HG03159 (cell line): ENCODE data around the gene MYL10.

Experiments used
- ATAC-seq: cut with Tn5 transposase; IDR thresholded peaks from one replicate; pipeline ENCODE4 v1.9.1; 2021; ENCODE audit warnings: mild to moderate bottlenecking, moderate library complexity; ENCODE audit not compliant: unreplicated experiment

Gene MYL10

DNA sequence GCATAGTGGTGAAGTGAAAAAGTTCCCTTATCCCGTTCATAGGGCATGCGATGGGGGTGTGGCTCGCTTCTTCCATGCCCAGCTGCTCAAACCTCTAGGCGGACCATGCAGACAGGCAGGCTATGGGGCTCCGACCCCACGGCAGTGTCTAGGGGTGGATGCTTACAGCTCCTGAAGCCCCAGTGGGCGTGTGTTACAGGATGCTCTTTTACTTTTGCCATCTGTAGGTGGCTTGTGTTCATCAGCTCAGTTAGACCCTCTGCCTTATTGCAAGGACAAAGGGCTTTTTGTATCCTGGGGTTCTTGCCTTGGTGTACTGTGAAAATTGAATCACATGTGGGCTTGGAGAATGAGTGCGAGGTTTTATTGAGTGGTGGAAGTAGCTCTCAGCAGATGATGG, at the start of gene MYL10:
TSS of gene MYL10 (minus strand) at position 126 of the 400 bp plus-strand sequence. CDS start 178 bp downstream, outside the sequence.
- ATAC-seq = no peak

DNA sequence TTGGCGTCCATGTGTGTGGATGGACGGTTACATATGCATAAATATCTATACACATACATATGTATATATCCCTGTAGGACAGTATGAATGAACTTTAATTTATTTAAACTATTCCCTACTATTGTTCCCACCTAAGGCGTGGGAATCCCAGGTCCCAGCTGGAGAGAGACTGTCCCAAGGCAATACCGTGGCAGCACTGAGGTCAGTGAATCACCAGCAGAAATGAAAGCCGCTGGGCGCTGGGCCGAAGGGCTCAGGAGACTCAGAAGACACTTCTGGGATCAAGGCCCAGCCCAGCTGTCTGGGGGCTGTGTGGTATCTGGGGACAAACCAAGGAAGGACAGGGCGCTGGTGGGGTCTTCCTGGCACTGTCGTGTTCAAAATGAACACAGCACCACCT, 49.6 kb upstream of the MYL10 start:
- ATAC-seq = no peak

DNA sequence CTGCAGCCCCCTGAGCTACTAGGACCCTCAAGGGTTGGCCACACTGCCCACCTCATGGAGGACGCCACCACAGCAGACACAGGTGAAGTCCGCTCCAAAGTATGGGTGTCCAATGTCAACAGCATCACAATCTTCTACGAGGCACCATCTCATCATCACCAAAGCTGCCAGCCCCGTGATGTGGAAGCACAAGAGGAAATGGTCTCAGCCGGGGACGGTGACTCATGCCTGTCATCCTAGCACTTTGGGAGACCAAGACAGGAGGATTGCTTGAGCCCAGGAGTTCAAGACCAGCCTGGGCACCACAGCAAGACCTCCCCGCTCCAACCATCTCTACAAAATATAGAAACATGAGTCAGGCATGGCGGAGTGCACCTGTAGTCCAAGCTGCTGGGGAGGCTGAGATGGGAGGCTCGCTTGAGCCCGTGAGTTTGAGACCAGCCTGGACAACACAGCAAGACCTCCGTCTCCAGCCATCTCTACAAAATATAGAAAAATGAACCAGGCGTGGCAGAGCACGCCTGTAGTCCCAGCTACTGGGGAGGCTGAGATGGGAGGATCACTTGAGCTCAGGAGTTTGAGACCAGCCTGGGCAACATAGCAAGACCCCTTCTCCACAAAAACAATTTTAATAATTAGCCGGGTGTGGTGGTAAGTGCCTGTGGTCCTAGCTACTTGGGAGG, 48.8 kb upstream of the MYL10 start:
- ATAC-seq = no peak

DNA sequence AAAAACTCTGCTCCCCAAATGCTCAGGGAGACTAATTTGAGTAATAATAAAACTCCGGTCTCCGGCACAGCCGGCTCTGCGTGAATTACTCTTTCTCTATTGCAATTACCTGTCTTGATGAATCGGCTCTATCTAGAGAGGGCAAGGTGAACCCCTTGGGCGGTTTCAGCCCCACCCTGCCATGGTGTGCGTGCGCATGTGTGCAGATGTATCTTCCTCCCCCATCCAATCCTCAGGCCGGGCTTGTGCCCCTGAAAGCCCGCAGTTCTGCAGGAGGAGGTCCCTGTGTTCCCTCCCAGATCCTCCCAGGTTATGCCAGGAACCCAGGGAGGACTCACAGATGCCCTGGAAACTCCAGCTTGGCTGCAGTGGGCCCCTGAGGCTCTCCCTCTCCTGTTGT, 48.3 kb upstream of the MYL10 start:
- ATAC-seq = no peak

DNA sequence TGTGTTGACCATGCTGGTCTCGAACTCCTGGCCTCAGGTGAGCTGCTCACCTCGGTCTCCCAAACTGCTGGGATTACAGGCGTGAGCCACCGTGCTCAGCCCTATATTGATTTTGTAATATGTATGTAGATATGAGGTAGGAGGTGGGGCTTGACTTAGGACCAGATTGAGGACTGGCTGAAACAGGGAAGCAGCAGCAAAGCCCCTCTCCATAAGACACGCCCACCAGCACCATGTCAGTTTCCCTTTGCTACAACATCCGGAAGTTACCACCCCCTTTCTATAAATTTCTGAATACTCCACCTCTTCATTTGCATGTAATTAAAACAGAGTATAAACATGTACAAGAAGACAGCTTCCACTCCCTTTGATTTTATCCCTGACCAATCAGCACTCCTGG, 47.9 kb upstream of the MYL10 start:
- ATAC-seq = no peak

DNA sequence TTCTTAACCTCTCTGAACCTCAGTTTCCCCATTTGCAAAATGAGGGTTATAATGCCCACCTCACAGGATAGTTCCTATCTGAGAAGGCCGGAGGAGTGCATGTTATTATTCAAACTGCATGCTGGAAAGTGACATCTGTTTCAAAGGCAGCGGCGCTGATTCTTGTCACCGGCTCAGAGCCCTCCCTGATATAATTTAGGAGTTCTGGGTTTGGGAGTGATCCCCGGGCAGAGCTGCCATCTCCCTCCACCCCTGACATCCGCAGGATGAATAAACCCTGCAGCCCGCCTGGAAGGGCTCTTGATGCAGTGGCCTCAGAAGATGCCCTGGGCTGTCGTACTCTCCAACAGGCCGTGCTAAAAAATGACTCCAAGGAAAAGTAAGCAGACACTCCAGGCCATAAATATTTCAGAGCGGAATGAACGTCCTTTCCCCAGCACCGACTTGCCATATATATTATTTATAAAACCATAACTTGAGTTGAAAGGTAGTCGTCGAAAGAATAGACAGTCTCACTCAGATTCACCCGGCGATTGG, 47.0 kb upstream of the MYL10 start:
- no peak for ATAC-seq

DNA sequence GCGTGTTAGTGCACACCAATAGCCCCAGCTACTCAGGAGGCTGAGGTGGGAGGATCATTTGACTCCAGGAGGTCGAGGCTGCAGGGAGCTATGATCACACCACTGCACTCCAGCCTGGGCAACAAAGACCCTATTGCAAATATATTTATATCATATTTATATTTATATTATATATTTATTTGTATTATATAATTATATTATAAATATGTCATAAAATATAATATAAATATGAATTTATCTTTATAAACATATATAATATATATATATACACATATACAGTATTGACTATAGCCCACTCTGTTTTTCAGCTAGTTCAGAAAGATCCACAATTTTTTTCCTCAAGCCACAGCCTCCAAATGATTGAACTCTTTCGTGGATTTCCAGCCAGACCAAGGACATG, 45.3 kb upstream of the MYL10 start:
- ATAC-seq = no peak

DNA sequence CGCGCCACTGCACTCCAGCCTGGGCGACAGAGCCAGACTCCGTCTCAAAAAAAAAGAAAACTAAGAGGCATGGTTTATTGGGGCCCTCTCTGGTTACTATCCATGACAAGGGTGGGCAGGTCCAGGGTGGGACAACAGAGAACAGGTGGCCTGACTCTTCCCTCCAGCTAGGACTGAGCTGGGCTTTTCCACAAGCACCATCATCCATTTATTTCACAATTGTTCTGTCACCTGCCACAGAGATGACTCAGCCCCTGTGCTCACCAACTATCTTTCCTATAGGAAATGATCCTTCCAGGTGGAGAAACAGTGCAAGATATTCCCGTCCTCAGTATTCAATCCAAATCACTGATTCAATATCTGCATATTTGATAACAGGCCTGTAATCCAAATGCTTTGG, 44.9 kb upstream of the MYL10 start:
- no peak for ATAC-seq

DNA sequence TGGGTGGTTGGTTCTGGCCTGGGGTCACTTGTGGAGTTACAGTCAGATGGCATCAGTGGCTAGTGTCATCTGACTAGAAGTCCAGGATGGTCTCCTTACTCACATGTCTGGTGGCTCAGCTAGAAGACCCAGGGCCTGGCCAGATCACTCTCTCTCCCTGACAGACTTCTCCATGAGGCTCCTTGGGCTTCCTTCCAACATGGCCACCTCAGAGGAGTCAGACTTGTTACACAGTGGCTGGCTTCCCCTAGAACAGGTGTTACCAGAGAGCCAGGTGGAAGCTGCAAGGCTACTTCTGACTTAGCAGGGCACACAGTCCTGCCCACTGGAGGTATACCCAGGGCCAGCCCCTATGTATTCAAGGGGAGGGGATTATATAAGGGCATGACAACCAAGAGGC, 44.2 kb upstream of the MYL10 start:
- no peak for ATAC-seq

DNA sequence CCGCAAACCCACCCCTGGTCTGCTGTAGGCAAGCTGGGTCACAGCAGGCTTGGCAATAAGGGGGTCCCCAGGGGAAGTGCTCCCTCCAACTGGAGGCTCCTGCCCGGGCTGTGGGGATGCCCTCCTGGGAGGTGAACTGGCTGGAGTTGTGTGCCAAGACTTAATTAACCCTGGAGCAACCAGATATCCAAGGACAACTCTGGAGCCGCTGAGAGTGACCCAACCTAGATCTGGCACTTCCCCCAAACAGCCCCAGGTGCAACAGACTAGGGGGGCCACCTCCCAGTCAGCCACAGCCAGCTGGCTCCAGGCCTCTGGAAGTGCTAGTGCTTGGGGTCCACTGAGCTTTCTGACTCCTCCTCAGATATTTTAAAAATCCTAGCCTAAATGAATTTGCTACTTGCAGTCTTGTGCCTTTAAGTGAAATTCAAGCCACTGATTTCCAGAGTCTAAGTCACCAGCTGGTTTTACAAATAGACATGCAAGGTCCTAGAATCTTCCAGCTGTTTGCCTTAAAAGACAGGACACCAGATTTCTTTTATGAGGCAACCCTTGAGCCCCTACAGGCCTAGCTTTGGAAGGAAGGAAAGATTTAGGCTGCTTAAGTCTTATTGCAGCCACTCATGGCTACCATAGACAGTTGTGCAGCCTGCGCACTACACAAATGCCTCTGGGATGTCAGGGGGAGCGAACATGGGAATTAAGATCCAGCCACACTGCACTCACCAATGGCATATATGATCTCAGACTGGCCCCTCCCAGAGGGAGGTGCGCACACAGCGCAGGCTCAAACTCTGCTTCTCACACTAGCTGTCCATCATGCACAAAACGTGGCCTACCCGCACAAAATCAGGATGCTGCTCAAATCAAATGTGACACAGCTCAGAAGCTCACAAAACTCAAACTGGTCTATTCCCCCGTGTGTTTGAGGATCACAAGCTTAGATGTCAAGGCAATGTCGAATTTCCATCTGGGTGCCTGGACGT, 42.6 kb upstream of the MYL10 start:
- ATAC-seq = no peak

DNA sequence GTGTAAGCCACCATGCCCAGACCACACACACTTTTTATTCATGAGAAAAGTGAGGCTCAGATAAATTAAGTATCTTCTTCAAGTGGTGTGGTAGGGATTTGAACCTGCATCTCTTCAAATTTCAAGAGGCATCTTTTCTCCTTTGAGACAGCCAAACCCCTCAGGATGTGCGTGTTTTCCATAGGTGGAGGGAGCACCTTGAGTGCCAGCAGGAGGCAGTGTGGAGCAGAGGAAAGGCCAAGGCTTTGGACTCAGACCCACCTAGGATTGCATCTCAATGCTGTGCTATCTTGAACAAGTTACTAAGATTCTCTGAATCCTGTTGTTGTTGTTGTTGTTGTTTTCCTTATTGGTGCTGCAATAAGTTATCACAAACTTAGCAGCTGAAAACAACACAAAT, 40.2 kb upstream of the MYL10 start:
- ATAC-seq = no peak

DNA sequence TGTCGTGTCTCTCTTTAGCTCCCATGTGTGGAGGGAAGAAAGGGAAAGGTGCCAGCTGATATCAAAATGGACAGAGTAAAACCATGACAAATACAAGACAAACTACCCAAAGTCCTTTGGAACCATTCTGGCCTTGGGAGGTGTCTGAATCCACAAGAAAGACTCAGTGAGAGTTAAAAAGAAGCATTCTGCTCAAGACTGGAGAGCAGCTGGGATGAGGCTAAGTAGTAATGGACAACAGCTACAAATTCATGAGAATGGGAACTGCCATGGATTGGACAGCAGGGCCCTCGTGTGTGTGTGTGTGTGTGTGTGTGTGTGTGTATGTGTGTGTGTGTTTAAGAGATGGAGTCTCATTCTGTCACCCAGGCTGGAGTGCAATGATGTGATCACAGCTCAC, 39.6 kb upstream of the MYL10 start:
- no peak for ATAC-seq

DNA sequence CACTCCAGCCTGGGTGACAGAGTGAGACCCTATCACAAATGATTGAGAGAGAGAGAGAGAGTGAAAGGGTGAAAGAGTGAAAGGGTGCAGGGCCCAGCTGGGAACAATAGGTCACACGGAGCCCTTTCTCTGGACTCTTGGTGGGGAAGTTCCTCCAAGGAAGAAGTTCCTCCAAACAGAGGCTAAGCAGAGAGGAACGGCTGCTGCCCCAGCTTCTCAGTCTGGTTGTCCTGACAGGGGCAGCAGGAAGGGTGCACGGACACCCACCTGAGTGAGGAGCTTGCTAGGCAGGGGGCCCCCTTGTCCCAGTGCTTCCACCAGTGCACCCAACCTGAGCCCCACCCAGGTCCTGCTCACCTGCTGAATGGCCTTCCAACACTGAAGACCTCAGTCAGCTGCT, 38.8 kb upstream of the MYL10 start:
- ATAC-seq = no peak

DNA sequence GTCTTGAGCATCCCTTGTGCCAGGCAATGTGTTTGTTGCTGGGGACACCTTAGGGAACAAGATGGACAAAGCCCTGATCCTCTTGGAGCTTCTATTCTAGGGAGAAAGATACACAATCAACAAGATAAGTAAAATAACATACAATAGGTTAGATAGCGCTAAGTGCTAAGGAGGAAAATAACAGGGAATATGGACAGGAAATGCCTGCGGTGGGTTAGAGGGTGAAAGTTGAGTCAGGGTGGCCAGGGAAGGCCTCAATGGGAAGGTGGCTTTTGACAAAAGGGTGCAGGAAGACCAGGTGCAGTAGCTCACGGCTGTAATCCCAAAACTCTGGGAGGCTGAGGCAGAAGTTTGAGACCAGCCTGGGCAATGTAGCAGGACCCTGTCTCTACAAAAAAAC, 38.3 kb upstream of the MYL10 start:
- ATAC-seq = no peak

DNA sequence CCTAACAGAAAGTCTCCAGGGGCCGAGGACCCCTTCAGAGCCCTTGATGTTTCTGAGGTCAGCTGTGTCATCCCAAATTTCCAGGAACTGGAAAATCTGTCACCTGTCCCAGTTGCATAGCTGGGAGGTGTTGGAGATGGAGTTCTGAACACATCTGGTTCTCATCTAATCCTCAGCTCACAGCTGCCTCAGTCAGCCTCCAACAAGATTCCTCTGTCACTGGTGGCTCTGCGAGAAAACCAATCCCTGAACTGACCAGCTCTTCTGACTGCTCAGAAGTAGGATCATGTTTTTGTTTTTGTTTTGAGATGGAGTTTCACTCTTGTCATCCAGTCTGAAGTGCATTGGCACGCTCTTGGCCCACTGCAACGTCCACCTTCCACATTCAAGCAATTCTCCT, 37.6 kb upstream of the MYL10 start:
- ATAC-seq = no peak

DNA sequence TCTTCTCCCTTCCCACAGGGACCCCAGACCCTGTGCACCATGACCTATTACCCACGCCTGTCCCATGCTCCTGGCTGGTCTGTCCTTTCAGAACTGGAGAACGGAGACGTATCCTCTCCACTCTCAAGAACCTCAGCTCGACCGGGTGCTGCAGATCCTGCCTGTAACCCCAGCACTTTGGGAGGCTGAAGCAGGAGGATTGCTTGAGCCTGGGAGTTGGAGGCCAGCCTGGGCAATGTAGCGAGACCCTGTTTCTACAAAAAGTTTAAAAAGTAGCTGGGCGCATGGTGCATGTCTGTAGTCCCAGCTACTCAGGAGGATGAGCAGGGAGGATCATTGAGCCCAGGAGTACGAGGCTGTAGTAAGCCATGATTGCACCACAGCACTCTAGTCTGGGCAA, 37.2 kb upstream of the MYL10 start:
- no peak for ATAC-seq

DNA sequence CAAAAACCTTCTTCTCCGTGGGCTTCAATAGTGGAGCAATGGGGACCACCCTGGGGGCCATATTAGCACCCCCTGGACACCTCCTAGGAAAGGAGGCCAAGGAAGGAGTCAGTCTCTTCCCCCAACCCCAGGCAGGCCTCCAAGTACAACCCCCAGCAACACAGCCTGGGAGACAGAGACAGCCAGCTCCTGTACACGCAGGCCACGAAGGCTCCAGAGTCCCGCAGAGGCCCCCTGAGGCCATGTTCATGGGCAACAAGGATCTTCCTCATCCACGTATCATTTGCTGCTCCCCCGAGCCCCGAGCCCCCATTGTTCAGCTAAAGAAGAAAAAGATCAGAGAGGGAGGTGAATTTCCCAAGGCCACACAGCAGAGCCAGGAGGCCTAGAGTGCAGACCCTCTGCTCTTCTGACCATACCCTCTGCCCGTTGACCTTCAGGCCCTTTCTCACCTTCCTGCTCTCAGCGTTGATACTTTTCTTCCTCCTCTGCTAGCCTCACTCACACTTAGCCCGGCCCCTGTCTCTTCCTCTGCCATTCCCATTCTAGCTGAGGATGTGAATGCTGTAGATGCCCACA, 35.9 kb upstream of the MYL10 start:
- ATAC-seq = no peak

DNA sequence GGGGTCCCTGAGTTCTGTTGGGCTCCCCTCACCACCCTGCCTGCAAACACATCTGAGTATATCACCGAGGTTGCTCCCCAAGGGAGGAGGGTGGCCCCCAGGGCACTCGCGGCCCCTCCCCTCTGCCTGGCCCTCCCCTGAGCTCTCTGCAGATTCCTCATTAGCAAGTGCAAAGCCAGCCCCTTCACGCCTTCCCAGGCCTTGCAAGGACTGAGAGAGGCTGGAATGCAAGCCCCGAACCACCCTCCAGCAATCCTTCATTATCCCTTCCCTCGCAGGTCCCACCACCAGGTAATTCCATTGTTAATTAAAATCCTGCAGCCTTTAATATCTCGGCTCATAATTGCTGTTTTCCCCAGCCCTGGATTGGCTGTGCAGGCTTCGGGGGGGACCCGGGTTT, 35.3 kb upstream of the MYL10 start:
- ATAC-seq = no peak

DNA sequence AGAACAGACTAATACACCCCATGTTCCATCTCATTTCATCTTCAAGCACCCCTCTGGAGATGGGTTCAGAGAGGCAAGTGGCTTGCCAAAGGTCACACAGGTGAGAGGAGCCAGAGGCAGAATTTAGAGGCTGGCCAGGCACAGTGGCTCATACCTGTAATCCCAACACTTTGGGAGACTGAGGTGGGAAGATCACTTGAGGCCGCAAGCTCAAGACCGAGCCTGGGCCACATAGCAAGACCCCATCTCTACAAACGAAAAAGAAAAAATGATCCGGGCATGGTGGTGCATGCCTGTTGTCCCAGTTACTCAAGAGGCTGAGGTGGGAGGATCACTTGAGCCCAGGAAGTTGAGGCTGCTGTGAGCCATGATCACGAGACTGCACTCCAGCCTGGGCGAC, 34.7 kb upstream of the MYL10 start:
- no peak for ATAC-seq

DNA sequence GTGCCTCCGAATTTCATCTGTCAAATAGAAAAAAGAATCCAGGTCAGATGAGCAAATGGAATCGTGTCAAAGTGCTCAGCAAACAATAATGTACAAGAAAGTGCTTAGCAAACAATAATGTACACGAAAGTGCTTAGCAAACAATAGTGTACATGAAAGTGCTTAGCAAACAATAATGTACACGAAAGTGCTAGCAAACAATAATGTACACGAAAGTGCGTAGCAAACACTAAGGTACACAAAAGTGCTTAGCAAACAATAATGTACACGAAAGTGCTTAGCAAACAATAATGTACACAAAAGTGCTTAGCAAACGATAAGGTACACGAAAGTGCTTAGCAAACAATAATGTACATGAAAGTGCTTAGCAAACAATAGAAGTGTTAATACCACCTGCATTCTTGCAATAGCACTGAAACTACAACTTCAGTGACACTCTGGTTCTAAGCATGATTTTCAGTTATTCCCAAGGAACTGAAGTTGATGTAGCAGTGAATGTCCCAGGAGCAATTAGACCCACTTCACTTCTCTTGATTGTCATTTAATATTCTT, 33.4 kb upstream of the MYL10 start:
- no peak for ATAC-seq

DNA sequence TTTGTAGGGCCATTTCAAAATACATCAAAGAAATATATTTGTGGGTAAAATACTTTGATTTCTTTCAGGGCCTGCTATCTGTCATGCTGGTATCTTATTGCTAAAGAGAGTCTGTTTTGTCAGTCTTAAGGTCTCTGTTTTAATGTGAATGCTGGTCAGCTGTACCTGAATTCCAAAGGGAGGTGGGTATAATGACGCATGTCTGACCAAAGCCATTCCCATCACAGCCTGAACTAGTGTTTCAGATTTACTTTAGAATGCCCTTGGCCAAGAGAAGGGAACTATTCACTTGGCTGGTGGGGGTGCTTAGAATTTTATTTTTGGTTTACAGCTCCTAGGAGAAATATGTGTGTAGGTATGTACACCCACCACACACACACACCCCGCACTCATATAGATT, 30.6 kb upstream of the MYL10 start:
- no peak for ATAC-seq
